ENCODE data around the gene IL13. TPM values are rescaled to one million over a fixed set of nuclear protein-coding genes. Genes with fewer than 3 reads are reported as not detected.

IL13 gene
- total RNA-seq, 1 experiment from 2014 or later, result not detected

DNA sequence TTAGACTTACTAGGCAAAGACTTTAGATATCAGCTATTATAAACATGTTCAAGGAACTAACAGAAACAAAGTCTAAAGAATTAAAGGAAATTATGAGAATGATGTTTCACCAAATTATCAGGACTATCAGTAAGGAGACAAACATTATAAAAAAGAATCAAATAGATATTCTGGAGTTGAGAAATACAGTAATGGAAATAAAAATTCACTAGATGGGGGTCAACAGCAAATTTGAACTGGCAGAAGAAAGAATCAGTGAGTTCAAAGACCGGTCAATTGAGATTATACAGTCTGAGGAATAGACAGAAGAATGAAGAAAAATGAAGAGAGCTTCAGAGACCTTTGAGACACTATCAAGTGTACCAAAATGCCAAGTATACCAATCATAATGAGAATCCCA, 9.6 kb upstream of the IL13 start:
- Histone ChIP-seq H4K20me1 (ENCODE audit: control insufficient read depth, insufficient read depth, insufficient read length) (no peaks in the 10 kb centered on the region), H3K18ac (ENCODE audit: insufficient read length, low read depth, low read length) (no peak overlapping the region), H2BK20ac (ENCODE audit: low read depth, low read length, poor library complexity, severe bottlenecking) (no peak overlapping the region), H3K9me3 (ENCODE audit: control insufficient read depth, low read depth, low read length) (peaks cover 9% of the 10 kb centered on the region), H3K4ac (ENCODE audit: low read depth, low read length) (no peak overlapping the region), H3K27me3 (ENCODE audit: insufficient read depth, low read length) (no peaks in the 10 kb centered on the region), H2BK120ac (ENCODE audit: low read depth, low read length, poor library complexity, severe bottlenecking) (no peak overlapping the region), H4K5ac (ENCODE audit: insufficient read length, low read depth, low read length) (no peak overlapping the region), H3K56ac (ENCODE audit: insufficient read length, low read depth, low read length) (no peak overlapping the region), H3T11ph (ENCODE audit: low read length) (no peak overlapping the region), H3K23ac (ENCODE audit: insufficient read length, low read depth, low read length) (no peak overlapping the region), H2AK5ac (ENCODE audit: insufficient read length, low read length) (no peak overlapping the region), H2BK15ac (ENCODE audit: low read depth, low read length) (no peak overlapping the region), H3K14ac (ENCODE audit: insufficient read depth, low read length) (no peak overlapping the region), H4K8ac (replicated peaks; ENCODE audit: insufficient read length, low read depth, low read length) (no peak overlapping the region), H2AFZ (ENCODE audit: low read length) (no peak overlapping the region), H3K27ac (ENCODE audit: insufficient read length, low read depth, low read length) (no peak overlapping the region), H3K79me1 (ENCODE audit: insufficient read depth, low read depth, low read length, poor library complexity, severe bottlenecking) (no peaks in the 10 kb centered on the region), H2BK5ac (ENCODE audit: insufficient read length, low read length) (no peak overlapping the region), H3K23me2 (ENCODE audit: insufficient read length, low read depth, low read length, poor library complexity, severe bottlenecking) (no peaks in the 10 kb centered on the region), H3K79me2 (ENCODE audit: insufficient read depth, low read length) (no peaks in the 10 kb centered on the region), H3K4me2 (ENCODE audit: insufficient read depth, insufficient read length, low read length) (no peak overlapping the region), H2BK12ac (ENCODE audit: insufficient read length, low read depth, low read length) (no peak overlapping the region), H4K91ac (ENCODE audit: insufficient read length, low read depth, low read length) (no peak overlapping the region), H3K4me1 (ENCODE audit: insufficient read depth, low read length) (no peaks in the 10 kb centered on the region; the same call in 1 of the 2 replicates), H3K9ac (ENCODE audit: extremely low read depth, insufficient read length, low read length) (no peak overlapping the region)
- peaks cover 0 to 17% (median under 1%) of the 10 kb centered on the region in 3 experiments; a peak in 3 of 7 replicates for H3K36me3 Mint-ChIP-seq (ENCODE audit: insufficient read depth in 1 of 3, low read depth in 3 of 3)
- no peak for TF ChIP-seq CTCF (conservative IDR thresholded peaks at IDR 0.05)
- H3K9me3 Mint-ChIP-seq, result peaks cover 6 to 25% of the 10 kb centered on the region in 2 experiments; a peak in 4 of 5 replicates
- H3K27me3 Mint-ChIP-seq (ENCODE audit: low read depth), result peaks cover 22% of the 10 kb centered on the region
- no peak for DNase-seq
- no CpG with 5 or more reads among the region's 1 CpG for WGBS (ENCODE audit: extremely low coverage, insufficient read length, low lambda C conversion rate)
- H3K4me1 Mint-ChIP-seq, result peaks cover 13 to 16% of the 10 kb centered on the region in 2 experiments
- H3K4me3 Mint-ChIP-seq, result no peak overlapping the region
- no peak overlapping the region for H3K27ac Mint-ChIP-seq

All from H9 (cell line).